AG04449 (cell line): ENCODE data around the gene DGCR2.
"Not testable (repeated sequence)": the region's sequence is repeated elsewhere in the genome, so short reads cannot be mapped to it uniquely, and the experiment has no call there.

ENCODE experiments used
- CTCF ChIA-PET: fragments of 350-600 bp; formaldehyde crosslinking; extraction: SDS; loops from one replicate; lab custom pipeline; 2021; ENCODE audit warnings: antibody characterized with exemption; lab: Yijun Ruan, JAX
- POLR2A ChIA-PET: fragments of 400-600, 350-600 bp; formaldehyde crosslinking; extraction: SDS; loops from one replicate; lab custom pipeline; 2020; ENCODE audit warnings: antibody characterized with exemption, inconsistent platforms; lab: Yijun Ruan, JAX
- DNase-seq: peaks from one replicate; pipeline ENCODE4 v3.0.0-alpha.2; 2010; ENCODE audit warnings: low read depth, low spot score
- H3K4me3 ChIP-seq: 2 replicates; pipeline ENCODE4 v1.5.1; 2011; ENCODE audit warnings: low read depth, mild to moderate bottlenecking, control low read depth, low read length
- TF ChIP-seq, protein P1 (sequence below): IDR thresholded peaks from one replicate; pipeline ENCODE4 v1.5.1; 2011; ENCODE audit warnings: mild to moderate bottlenecking, moderate library complexity, low read length, control low read depth, inconsistent platforms; ENCODE audit not compliant: insufficient read depth; ENCODE audit errors: missing control alignments

The DGCR2 gene

DNA sequence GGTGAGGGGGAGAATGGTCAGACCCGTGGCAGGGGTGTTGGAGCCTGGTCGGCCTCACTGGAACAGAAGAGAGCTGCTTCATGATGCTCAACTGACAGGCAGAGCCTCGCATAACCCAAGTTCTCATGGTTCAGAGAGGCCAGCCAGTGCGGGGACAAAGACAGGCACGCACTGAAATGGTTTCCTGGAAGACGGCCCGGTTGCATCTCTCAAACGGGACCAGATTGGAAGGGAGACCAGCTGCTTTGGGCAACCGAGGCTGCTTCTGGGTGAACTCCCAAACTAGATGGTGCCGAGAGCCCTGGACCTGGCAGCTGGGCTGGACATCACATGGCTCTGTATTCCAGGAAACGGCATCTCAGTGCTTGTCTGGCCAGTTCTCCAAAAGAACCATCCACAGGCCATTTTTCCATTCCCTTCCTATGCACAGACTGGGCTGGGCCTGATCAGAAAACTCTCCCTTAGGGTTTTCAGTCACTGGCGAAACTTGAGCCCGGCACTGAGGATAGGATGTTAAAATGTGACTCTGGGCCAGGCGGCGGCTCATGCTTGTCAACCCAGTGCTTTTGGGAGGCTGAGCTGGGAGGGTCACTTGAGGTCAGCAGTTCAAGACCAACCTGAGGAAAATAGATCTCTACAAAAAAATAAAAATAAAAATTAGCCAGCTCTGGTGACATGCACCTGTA is 106.0 kb downstream of the DGCR2 start:
- no peak for DNase-seq
- H3K4me3 ChIP-seq, result no peak overlapping the region
- TF ChIP-seq, protein P1, sequence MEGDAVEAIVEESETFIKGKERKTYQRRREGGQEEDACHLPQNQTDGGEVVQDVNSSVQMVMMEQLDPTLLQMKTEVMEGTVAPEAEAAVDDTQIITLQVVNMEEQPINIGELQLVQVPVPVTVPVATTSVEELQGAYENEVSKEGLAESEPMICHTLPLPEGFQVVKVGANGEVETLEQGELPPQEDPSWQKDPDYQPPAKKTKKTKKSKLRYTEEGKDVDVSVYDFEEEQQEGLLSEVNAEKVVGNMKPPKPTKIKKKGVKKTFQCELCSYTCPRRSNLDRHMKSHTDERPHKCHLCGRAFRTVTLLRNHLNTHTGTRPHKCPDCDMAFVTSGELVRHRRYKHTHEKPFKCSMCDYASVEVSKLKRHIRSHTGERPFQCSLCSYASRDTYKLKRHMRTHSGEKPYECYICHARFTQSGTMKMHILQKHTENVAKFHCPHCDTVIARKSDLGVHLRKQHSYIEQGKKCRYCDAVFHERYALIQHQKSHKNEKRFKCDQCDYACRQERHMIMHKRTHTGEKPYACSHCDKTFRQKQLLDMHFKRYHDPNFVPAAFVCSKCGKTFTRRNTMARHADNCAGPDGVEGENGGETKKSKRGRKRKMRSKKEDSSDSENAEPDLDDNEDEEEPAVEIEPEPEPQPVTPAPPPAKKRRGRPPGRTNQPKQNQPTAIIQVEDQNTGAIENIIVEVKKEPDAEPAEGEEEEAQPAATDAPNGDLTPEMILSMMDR, result no peak
- CTCF ChIA-PET, result no interaction called here
- POLR2A ChIA-PET, result no interaction called here

DNA sequence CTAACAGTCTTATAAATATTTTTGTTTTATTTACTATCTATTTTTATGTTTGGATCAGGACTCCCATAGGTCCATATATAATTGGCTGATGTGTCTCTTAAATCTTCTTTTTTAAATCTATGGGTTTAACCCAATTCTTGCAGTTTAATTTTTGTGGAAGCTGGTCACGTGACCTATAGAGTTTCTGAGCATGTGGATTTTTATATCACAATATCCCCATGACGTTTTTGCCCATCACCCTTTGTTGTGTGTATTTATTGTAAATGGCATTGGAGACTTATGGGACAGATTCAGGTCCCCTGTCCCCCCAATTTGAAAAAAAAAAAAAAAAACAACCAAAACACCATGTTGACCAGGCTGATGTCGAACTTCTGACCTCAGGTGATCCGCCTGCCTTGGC is 107.3 kb downstream of the DGCR2 start:
- ChIA-PET POLR2A (interaction anchor here (0.7 kb wide), 1 partner anchor 42 kb away, joined by 4 read pairs; no protein-coding TSS in a partner anchor), CTCF (no interaction called here)
- H3K4me3 ChIP-seq, result no peak overlapping the region
- TF ChIP-seq, protein P1, result no peak
- DNase-seq, result no peak

DNA sequence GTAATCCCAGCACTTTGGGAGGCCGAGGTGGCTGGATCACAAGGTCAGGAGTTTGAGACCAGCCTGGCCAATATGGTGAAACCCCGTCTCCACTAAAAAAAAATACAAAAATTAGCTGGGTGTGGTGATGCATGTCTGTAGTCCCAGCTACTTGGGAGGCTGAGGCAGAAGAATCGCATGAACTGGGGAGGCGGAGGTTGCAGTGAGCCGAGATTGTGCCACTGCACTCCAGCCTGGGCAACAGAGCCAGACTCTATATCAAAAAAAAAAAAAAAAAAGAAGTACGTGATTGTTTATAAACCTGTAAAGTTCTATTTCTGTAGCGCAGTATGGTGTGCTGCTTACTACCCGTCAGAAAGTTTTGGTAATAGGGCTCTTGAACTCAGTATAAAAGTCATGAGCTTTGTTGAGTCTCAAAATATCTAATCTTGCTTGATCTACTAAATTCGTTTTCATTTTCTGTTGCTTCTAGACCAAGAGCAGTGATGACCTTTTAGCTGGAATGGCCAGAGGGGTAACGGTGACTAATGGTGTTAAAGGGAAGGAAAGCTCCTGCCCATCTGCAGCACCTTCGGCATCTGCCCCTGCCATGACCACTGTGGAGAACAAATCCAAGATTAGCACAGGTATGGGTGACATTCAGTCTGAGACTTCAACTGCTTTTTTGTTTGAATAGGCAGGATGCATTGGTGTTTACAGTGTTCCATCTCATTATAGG is 108.2 kb downstream of the DGCR2 start:
- POLR2A ChIA-PET, CTCF ChIA-PET, H3K4me3 ChIP-seq, DNase-seq: not testable (repeated sequence)

DNA sequence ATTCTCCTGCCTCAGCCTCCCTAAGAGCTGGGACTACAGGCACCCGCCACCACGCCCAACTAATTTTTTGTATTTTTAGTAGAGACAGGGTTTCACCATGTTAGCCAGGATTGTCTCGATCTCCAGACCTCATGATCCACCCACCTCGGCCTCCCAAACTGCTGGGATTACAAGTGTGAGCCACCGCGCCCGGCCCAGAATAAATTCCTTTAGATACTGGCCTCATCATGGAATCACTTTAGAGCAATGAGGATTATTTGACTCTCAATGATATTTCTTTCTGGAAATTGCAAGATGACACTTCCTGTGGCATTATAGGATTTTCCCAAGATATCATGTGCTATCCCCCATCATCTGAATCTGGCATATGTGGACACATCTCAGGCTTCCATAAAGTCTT is 108.8 kb downstream of the DGCR2 start:
- POLR2A ChIA-PET, CTCF ChIA-PET, H3K4me3 ChIP-seq, DNase-seq: not testable (repeated sequence)

DNA sequence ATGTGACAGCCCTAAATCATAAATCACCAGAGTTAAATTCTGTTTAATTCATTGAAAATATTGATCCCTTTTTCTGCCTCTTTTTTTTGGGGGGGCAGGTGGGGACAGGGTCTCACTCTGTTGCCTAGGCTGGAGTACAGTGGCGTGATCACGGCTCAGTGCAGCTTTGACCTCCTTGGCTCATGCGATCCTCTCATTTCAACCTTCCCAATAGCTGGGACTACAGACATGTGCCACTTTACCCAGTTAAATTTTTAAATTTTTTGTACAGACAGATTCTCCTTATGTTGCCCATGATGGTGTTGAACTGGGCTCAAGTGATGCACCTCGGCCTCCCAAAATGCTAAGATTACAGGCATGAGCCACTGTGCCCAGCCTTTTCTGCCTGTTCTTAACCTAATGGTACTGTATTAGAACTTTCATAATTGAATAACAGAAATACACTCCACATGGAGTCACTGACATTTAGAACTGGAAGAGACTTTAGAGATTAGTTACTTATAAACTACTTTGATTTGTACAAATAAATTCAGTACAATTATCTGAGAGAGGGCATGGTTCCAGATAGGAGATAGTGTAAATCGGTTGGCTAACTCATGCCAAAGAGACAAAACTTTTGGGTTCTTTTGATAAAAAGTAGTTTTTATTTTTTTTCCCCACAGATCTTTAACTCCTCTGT is 109.8 kb downstream of the DGCR2 start:
- TF ChIP-seq, protein P1, result no peak
- H3K4me3 ChIP-seq, result no peak overlapping the region
- ChIA-PET POLR2A (no interaction called here), CTCF (interaction anchor here (1.1 kb wide), 1 partner anchor 64 kb away, joined by 3 read pairs; no protein-coding TSS in a partner anchor)
- no peak for DNase-seq

DNA sequence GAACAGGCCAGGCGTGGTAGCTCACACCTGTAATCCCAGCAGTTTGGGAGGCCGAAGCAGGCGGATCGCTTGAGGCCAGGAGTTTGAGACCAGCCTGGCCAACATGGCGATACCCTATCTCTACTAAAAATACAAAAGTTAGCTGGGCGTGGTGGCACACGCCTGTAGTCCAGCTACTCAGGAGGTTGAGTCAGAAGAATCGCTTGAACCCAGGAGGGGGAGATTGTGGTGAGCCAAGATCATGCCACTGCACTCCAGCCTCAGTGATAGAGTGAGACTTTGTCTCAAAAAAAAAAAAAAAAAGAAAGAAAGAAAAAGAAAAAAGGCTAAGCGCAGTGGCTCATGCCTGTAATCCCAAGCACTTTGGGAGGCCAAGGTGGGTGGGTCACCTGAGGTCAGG is 110.6 kb downstream of the DGCR2 start:
- CTCF ChIA-PET, H3K4me3 ChIP-seq, DNase-seq, POLR2A ChIA-PET: not testable (repeated sequence)

DNA sequence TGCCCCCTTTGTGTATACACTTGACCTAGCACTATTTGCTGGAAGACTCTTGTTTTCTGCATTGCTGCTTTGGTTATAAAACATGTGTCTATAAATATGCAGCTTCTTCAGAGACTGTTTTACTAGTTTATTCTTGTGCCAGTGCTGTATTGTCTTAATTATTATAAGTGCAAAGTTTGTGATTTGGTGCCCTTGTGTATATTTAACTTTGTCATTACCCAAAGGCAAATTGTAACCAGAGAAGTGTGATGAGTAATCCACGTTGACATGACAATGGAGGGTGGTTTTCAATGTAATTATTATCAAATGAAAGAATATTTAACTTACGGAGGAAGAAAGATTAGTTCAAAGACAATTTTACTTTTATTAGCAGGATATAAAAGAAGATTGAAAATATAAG is 111.1 kb downstream of the DGCR2 start:
- TF ChIP-seq, protein P1, result no peak
- CTCF ChIA-PET, result no interaction called here

More for the DNA sequence above, 111.1 kb downstream of the DGCR2 start:
- H3K4me3 ChIP-seq, result no peak overlapping the region
- no peak for DNase-seq
- POLR2A ChIA-PET, result no interaction called here
